Suprapubic skin (tissue), 4 donors: ENCODE measurements around the gene FOXI3.

Source experiments
- CTCF ChIP-seq, 2 donors: fragments of 200-600 bp in 1 of 2; fragments of 450-650 bp in 1 of 2; sonication (generic) in 1 of 2; IDR thresholded peaks; one replicate each; pipeline ENCODE4 v1.5.1; 2016 to 2019; ENCODE audit warnings: antibody characterized with exemption in 2 of 2, mild to moderate bottlenecking in 1 of 2, moderate library complexity in 1 of 2
- EP300 ChIP-seq: sonication (generic); formaldehyde crosslinking; IDR thresholded peaks from one replicate; pipeline ENCODE4 v1.6.1; 2017; ENCODE audit warnings: antibody characterized with exemption
- POLR2A ChIP-seq, 2 donors: fragments of 450-650 bp; IDR thresholded peaks; one replicate each; pipeline ENCODE4 v1.6.1; 2017; ENCODE audit warnings: antibody characterized with exemption in 2 of 2, mild to moderate bottlenecking in 2 of 2, moderate library complexity in 2 of 2
- POLR2AphosphoS5 ChIP-seq, 3 donors: sonication (generic); formaldehyde crosslinking; IDR thresholded peaks; one replicate each; pipeline ENCODE4 v1.6.1; 2017; ENCODE audit warnings: antibody characterized with exemption in 3 of 3

GRCh38 chr2:88472811-88473210 is 20.3 kb upstream of the FOXI3 start:
- TF ChIP-seq CTCF (IDR thresholded peaks at IDR 0.05): no peak
- no peak for TF ChIP-seq EP300
- no peak for TF ChIP-seq POLR2A (IDR thresholded peaks at IDR 0.05)
- no peak for TF ChIP-seq POLR2AphosphoS5 (IDR thresholded peaks at IDR 0.05)
